ENCODE data around the gene ATG13.

Gene ATG13

DNA sequence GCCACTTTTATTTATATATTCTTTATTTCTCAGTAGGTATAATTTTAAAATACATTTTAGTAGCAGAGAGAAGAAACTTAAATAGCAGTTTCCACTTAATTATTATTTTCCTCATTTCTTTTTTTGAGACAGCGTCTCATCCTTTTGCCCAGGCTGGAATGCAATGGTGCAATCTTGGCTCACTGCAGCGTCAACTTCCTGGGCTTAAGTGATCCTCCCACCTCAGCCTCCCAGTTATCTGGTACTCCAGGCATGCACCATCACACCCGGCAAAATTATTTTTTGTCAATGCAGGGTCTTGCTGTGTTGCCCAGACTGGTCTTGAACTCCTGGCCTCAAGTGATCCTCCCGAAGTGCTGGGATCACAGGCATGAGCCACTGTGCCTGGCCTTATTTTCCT lies 38.3 kb downstream of the ATG13 start:
- TF ChIP-seq, protein P1, sequence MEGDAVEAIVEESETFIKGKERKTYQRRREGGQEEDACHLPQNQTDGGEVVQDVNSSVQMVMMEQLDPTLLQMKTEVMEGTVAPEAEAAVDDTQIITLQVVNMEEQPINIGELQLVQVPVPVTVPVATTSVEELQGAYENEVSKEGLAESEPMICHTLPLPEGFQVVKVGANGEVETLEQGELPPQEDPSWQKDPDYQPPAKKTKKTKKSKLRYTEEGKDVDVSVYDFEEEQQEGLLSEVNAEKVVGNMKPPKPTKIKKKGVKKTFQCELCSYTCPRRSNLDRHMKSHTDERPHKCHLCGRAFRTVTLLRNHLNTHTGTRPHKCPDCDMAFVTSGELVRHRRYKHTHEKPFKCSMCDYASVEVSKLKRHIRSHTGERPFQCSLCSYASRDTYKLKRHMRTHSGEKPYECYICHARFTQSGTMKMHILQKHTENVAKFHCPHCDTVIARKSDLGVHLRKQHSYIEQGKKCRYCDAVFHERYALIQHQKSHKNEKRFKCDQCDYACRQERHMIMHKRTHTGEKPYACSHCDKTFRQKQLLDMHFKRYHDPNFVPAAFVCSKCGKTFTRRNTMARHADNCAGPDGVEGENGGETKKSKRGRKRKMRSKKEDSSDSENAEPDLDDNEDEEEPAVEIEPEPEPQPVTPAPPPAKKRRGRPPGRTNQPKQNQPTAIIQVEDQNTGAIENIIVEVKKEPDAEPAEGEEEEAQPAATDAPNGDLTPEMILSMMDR (IDR thresholded peaks at IDR 0.05; ENCODE audit: low read depth, low read length, missing control alignments), result no peak
- no peak overlapping the region for H3K27ac ChIP-seq
- DNase-seq, result no peak
- peaks cover 68% of the 10 kb centered on the region for H3K36me3 ChIP-seq (replicated peaks)
- no peaks in the 10 kb centered on the region for H3K27me3 ChIP-seq (replicated peaks)
- H3K4me3 ChIP-seq (ENCODE audit: low read depth, low read length), result no peak overlapping the region
- in situ Hi-C loops (cut with HindIII; ENCODE audit: low pct_ligation_motif_present, low sequenced_read_pairs), result no loop called here

DNA sequence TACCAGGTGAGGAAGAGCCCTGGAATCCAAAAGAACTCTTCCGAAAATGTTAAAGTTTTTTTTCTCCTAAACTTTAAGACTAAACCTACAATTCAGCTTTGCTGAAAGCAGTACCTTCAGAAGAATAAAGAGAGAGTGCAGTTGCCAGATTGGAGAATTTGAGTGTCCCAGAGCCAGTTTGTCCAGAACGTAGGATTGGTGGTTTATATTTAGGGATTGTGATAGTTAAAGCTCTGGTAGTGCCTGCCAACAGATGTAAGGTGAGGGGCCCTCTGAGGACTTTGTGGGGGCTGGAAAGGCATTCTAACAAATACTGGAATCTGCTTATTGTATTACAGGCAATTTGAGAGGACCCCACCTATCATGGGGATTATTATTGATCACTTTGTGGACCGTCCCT lies 39.8 kb downstream of the ATG13 start:
- no peak overlapping the region for H3K4me3 ChIP-seq (ENCODE audit: low read depth, low read length)
- TF ChIP-seq, protein P1 (IDR thresholded peaks at IDR 0.05; ENCODE audit: low read depth, low read length, missing control alignments), result no peak
- no peak overlapping the region for H3K27ac ChIP-seq
- H3K36me3 ChIP-seq (replicated peaks), result peaks cover 65% of the 10 kb centered on the region
- H3K27me3 ChIP-seq (replicated peaks), result no peaks in the 10 kb centered on the region
- in situ Hi-C loops (cut with HindIII; ENCODE audit: low pct_ligation_motif_present, low sequenced_read_pairs), result no loop called here
- no peak for DNase-seq

DNA sequence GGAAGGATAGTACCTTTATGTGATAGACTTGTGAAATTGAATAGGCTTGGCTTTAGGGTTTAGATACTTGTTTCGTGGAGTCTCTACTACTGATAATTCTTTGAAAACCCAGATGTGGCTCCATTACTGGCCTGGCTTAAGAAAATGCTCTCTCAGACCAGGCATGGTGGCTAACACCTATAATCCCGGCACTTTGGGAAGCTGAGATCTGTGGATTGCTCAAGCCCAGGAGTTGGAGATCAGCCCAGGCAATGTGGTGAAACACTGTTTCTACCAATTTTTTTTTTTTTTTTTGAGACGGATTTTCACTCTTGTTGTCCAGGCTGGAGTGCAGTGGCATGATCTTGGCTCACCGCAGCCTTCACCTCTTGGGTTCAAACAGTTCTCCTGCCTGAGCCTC lies 40.9 kb downstream of the ATG13 start:
- in situ Hi-C loops (cut with HindIII; ENCODE audit: low pct_ligation_motif_present, low sequenced_read_pairs), result no loop called here
- peak; percentile 48 for DNase-seq
- Histone ChIP-seq H3K27me3 (replicated peaks) (no peaks in the 10 kb centered on the region), H3K36me3 (replicated peaks) (peaks cover 63% of the 10 kb centered on the region), H3K27ac (peak overlapping the region; percentile 21), H3K4me3 (ENCODE audit: low read depth, low read length) (no peak overlapping the region)
- TF ChIP-seq, protein P1 (IDR thresholded peaks at IDR 0.05; ENCODE audit: low read depth, low read length, missing control alignments), result no peak

DNA sequence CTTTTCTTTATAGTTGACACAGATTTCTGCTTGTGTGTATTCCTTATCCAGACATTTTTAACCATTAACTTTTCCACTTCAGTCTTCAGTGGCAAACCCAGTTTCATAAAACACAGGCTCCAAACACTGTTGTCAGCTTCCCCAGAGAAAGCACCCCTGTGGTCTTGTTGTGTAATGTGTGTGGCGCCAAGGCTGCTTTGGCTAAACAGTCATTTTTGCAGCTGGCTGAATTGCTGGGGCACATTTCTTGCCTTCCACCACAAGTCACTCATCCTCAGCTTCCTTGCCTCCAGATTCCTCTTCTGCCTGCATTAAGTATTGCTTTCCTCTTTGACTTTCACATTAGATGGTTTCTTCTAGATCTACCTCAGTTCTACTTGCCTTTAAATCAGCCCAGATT lies 42.6 kb downstream of the ATG13 start:
- in situ Hi-C loops (cut with HindIII; ENCODE audit: low pct_ligation_motif_present, low sequenced_read_pairs), result no loop called here
- H3K4me3 ChIP-seq (ENCODE audit: low read depth, low read length), result no peak overlapping the region
- peak; percentile 51 for DNase-seq
- no peaks in the 10 kb centered on the region for H3K27me3 ChIP-seq (replicated peaks)
- no peak overlapping the region for H3K27ac ChIP-seq
- peaks cover 57% of the 10 kb centered on the region for H3K36me3 ChIP-seq (replicated peaks)
- TF ChIP-seq, protein P1 (IDR thresholded peaks at IDR 0.05; ENCODE audit: low read depth, low read length, missing control alignments), result no peak

DNA sequence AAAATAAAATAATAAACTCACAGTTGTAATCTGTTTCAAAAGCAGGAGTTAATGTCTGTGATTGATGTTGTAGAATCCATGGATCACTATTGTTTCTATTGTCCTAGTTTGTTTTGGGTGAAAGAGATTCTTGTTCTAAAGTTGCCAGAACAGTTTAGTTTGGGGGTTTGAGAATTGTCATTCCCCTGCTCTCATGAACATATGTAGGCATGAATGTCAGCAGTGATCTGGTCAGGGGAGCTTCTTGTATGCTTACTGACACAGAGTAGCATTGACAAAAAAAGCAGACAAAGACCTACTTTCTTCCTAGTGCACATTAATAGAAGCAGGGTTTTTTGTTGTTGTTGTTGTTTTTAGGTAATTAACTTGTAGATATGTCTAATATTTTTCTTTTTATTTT lies 44.5 kb downstream of the ATG13 start:
- H3K27me3 ChIP-seq (replicated peaks), result no peaks in the 10 kb centered on the region

DNA sequence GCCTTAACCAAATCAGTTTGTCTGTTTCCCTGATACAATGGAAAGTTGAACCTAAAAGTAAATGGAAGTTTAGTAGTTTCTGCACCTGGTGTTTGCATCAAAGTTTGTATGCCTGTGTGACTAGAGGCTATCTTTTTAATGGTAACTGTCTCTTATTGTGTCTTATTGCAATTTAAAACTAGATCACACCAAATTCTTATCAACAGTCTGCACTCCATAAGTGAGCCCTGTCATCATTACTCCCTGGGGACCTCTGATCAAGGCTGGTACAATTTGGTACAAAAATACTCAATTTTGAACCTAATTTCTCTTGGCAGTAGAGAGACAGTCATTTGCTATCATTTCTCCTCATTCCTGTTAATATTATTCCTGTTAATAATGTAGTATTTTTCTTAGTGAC lies 45.0 kb downstream of the ATG13 start:
- in situ Hi-C loops (cut with HindIII; ENCODE audit: low pct_ligation_motif_present, low sequenced_read_pairs), result no loop called here
- no peak overlapping the region for H3K4me3 ChIP-seq (ENCODE audit: low read depth, low read length)
- no peaks in the 10 kb centered on the region for H3K27me3 ChIP-seq (replicated peaks)
- H3K36me3 ChIP-seq (replicated peaks), result peaks cover 50% of the 10 kb centered on the region
- no peak overlapping the region for H3K27ac ChIP-seq
- TF ChIP-seq, protein P1 (IDR thresholded peaks at IDR 0.05; ENCODE audit: low read depth, low read length, missing control alignments), result no peak
- DNase-seq, result no peak

More for the DNA sequence above, 44.5 kb downstream of the ATG13 start:
- Histone ChIP-seq H3K27ac (no peak overlapping the region), H3K4me3 (ENCODE audit: low read depth, low read length) (no peak overlapping the region), H3K36me3 (replicated peaks) (peaks cover 51% of the 10 kb centered on the region)
- no peak for DNase-seq
- TF ChIP-seq, protein P1 (IDR thresholded peaks at IDR 0.05; ENCODE audit: low read depth, low read length, missing control alignments), result no peak
- in situ Hi-C loops (cut with HindIII; ENCODE audit: low pct_ligation_motif_present, low sequenced_read_pairs), result no loop called here

All from brain microvascular endothelial cell (primary cell).